NOMO-1 (cell line): ENCODE results near the gene NUMB.

Experiments
- DNase-seq, 2 experiments: peaks; one replicate each; lab custom pipeline; 2025; ENCODE audit not compliant: unreplicated experiment in 2 of 2; lab: John Stamatoyannopoulos, UW

NUMB gene

DNA sequence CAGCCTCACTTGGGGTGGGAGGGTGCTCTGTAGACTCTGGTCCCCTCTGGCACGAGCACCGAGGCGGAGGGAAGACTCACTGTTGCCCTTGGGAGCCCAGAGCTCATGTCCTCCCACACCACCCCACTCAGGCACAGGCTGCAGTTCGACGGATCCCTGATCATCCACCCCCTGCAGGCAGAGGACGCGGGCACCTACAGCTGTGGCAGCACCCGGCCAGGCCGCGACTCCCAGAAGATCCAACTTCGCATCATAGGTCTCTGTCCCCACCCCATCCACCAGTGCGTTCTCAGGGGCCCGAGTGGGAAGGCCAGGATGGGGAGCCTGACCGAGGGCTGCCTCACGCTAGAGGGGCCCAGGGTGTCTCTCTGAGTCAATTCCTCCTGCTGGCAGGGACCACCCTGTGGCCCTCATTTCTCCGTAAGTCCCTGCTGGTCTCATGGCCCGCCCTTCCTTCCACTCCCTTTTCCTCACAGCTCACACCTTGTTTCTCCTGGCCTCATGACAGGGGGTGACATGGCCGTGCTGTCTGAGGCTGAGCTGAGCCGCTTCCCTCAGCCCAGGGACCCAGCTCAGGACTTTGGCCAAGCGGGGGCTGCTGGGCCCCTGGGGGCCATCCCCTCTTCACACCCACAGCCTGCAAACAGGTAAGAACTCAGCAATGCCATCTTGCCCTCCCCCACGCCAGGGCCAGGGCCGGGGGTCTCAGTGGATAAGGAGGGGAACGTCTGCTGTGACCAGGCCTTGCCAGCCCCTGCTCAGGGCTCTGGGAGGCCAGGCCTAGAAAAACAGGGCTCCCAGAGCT, 194.1 kb downstream of the NUMB start:
- DNase-seq = no peak

GRCh38 chr14:73263606-73264005, 194.7 kb downstream of the NUMB start:
- no peak for DNase-seq

DNA sequence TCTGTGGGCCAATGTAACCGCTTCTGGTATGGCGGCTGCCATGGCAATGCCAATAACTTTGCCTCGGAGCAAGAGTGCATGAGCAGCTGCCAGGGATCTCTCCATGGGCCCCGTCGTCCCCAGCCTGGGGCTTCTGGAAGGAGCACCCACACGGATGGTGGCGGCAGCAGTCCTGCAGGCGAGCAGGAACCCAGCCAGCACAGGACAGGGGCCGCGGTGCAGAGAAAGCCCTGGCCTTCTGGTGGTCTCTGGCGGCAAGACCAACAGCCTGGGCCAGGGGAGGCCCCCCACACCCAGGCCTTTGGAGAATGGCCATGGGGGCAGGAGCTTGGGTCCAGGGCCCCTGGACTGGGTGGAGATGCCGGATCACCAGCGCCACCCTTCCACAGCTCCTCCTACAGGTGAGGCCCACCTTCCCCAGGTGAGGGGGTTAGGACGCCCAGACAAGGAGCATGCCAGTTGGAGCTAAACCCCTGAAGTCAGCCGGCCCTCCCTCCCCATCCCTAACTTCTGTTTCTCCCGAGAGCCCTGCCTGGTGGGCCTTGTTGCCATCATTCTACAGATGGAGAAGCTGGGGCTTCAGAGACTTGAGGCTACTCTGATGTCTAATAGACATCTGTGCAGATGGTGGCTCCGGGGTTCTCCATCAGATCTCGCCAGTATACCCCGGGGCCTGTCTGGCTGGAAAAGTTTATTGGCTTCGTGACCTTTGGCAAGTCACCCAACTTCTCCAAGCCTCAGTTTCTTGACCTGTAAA, 195.7 kb downstream of the NUMB start:
- no peak for DNase-seq

GRCh38 chr14:73261520-73262426, 196.6 kb downstream of the NUMB start:
- DNase-seq = no peak

GRCh38 chr14:73261075-73261474, 197.3 kb downstream of the NUMB start:
- DNase-seq = no peak

- DNase-seq = no peak
These were observed 197.8 kb downstream of the NUMB start for GRCh38 chr14:73260574-73260973.

- DNase-seq = no peak
These were observed 198.5 kb downstream of the NUMB start for GRCh38 chr14:73259837-73260236.

- no peak for DNase-seq
These were observed 199.3 kb downstream of the NUMB start for GRCh38 chr14:73258845-73259611.

GRCh38 chr14:73258076-73258475, 200.3 kb downstream of the NUMB start:
- no peak for DNase-seq

- no peak for DNase-seq
These were observed 202.6 kb downstream of the NUMB start for GRCh38 chr14:73255693-73256225.

GRCh38 chr14:73255005-73255400, 203.3 kb downstream of the NUMB start:
- DNase-seq = no peak

DNA sequence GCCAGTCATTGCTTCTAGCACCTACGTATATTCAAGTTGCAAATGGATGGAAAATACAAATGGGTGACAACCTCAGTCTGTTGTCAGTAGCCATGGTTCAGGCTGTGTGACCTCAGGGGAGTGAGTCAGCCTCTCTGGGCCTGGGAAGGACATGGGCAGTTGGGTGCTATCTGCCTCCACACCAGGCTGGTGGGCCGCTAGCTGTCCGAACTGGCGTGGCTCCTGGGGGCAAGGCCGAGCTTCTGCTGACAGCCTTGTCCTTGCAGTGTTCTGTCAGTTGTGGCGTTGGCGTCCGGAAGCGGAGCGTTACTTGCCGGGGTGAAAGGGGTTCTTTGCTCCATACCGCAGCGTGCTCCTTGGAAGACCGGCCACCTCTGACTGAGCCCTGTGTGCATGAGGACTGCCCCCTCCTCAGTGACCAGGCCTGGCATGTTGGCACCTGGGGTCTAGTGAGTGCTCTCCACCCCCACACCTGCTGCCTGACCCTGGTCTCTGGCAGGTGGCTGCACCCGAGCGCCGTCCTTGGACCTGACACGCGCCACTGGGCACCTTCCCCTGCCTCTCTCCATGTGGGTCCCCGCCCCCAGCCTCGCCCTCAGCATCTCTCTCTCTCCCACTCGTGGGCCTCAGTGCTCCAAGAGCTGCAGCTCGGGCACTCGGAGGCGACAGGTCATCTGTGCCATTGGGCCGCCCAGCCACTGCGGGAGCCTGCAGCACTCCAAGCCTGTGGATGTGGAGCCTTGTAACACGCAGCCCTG, 203.9 kb downstream of the NUMB start:
- no peak for DNase-seq

- DNase-seq = no peak
These were observed 204.6 kb downstream of the NUMB start for GRCh38 chr14:73253721-73254120.

- no peak for DNase-seq
These were observed 205.1 kb downstream of the NUMB start for GRCh38 chr14:73253323-73253610.

DNA sequence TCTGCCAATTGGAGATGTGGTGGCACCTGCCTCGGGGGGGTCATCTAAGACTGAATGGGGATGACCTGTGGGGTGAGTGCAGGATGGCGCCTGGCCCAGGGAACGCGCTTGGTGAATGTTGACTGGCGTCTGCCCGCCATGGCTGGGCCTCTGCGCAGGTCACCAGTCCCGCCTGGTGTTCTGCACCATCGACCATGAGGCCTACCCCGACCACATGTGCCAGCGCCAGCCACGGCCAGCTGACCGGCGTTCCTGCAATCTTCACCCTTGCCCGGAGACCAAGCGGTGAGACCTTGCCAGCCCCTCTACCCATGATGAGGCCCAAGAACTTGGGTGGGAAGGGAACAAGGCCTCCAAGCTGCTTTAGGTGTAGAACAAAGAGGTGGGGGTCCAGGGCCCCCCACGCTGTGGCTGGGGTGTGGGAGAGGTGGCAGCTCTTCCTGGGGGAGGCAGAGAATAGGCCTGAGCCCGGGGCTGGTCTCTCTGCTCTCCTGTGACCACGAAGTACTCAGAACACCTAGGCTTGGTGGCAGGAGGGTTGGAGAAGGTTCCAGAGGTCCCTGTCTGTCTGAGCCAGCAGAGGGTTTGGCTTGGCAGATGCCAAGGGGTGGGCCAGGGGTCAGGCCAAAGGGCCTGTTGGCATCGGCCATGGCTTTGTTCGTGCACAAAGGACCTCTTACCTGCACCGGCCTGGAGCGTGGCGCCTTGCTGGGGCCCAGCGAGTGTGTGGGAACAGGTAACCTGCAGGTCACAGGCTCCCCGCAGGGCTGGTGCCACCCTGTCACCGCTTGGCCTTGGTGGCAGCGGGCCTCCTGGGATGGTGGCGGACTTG, 205.6 kb downstream of the NUMB start:
- no peak for DNase-seq

- no peak for DNase-seq
These were observed 206.7 kb downstream of the NUMB start for GRCh38 chr14:73251516-73252215.

DNA sequence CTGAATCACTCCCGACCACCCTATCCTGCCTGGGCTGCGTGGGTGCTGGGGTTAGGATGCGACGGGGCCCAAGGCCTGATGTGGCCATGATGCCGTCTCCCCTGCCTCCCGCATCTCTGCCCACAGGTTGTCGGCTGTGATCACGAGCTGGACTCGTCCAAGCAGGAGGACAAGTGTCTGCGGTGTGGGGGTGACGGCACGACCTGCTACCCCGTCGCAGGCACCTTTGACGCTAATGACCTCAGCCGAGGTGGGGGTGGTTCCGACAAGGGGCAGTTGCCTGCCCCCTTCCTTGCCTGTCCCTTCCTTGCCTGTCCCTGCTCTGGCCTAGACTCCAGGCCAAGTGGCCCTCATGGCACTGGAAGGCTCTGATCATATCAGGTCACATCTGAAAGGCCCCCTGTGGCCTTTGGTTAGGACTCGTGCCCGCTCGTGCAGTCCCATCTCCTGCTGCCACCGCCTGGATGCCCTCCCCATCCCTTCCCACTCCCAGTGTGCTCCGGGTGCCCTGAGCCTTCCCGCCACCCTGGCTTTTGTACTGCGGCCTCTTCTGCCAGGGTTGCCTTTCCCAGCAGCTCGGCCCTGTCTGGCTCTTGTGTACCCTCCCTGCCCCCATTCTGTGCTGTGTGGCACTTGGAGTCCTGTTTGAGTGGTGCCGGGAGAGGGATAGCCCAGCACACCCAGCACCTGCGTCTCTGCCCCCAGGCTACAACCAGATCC, 207.4 kb downstream of the NUMB start:
- DNase-seq = no peak

DNA sequence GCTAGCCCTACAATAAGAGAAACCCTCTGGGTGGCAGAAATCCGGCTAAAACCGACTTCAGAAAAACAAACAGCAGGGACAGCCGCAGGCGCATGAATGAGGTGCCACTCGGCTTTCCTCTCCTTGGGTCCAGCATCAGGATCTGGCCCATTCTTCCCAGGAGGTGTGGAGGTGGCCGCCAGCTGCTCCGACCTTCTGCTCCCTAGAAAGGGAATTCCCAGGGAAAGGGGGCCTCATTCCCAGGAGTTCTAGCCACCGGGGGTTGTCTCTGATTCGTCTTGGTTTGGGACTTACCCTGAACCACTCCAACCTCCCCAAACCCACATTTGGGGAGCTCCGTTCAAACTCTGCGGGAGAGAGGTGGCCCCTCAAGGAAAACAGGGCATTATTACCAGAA, 208.0 kb downstream of the NUMB start:
- DNase-seq = no peak
